NCI-H446 treated with DMSO at 0.1 percent for 48 hours (cell line): ENCODE results near the gene CKAP2L.

ENCODE experiments used
- DNase-seq: peaks from one replicate; lab custom pipeline; 2025; lab: John Stamatoyannopoulos, UW

Gene CKAP2L

DNA sequence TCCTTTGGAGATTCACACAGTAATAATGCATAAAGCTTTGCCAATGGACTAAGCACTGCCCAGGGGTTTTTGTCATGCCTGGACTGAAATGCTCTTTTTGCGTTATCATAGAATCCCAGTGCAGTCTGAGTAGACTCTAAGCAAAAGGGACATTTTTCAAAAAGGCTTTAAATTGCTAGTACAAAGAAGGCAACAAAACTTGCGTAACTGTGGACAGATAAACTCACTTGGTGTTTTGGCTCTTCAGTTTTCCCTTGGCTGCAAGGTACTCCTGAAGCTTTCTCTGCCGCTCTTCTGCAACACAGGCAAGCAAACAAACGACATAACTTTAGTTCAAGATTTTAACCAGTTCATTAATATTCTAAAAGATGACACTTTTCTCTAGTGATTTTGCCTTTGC is 2.1 kb downstream of the CKAP2L start:
- no peak for DNase-seq

DNA sequence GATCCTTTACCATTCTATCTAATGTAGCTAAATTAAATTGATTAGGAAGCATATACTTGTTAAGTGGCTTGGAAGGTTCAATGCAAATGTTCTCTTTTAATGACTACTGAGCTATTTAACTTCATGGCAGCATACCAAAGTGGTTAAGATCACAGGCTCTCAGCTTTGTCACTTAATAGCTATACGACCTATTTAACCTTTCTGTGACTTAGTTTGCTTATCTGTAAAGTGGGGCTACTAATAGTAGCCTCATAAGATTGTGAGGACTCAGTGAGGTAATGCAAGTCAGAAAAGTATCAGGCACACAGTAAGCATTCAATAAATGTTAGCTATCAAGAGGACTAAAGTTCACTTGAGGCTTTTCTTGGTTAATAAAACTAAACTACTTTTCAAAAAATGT is 4.3 kb downstream of the CKAP2L start:
- no peak for DNase-seq

DNA sequence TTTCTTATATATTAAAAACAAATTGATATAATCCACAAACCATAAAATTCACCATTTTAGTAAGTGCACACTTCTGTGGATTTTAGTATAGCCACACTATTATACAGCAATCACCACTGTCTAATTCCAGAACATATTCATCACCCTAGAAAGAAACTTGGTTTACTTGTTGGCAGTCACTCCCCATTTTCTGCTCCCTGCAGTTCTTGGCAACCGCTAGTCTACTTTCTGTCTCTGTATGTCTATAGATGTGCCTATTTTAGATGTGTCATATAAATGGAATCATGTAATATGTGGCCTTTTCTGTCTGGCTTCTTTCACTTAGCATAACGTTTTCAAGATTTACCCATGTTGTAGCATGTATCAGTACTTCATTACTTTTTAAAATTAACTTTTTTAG is 5.7 kb downstream of the CKAP2L start:
- no peak for DNase-seq

- no peak for DNase-seq
Measured at GRCh38 chr2:112757265-112757664, 7.1 kb downstream of the CKAP2L start.

- DNase-seq, result no peak
Measured at GRCh38 chr2:112756207-112756606, 8.2 kb downstream of the CKAP2L start.

- DNase-seq, result no peak
Measured at GRCh38 chr2:112755444-112755843, 9.0 kb downstream of the CKAP2L start.

- no peak for DNase-seq
Measured at GRCh38 chr2:112754564-112754963, 9.8 kb downstream of the CKAP2L start.

- DNase-seq, result no peak
Measured at GRCh38 chr2:112752667-112753066, 11.7 kb downstream of the CKAP2L start.

DNA sequence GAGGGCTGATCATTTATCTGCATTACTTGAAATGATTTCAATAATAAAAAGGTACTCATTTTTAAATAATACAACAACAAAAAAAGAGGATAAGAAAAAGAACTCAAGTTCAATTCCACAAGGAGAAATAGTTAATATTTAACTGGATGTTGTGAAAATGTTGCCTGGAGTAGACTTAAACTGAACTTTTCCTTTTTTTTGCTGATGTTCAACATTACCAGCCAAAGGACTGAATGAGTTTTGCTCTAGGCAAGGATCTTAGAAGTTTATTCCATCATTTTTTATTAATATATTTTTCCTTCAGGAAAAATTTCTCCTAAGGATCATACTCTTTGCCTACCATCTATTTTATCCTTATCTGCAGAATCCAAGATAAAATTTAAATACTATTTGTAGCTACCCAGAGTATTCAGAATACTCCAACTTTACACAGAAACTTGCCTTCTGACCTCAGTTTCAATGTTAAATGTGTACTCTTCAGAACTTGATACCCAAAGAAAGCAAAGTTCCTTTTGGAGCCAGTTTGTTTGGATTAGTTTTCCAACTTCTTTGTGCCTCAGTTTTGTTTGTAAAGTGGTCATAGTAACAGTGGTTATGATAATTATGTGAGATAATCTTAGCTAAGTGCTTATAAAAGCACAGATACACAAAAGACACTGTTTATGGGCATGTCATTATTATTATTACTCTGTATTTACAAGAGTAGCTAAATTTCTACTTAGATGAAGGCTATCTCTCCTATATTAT is 12.8 kb downstream of the CKAP2L start:
- no peak for DNase-seq

DNA sequence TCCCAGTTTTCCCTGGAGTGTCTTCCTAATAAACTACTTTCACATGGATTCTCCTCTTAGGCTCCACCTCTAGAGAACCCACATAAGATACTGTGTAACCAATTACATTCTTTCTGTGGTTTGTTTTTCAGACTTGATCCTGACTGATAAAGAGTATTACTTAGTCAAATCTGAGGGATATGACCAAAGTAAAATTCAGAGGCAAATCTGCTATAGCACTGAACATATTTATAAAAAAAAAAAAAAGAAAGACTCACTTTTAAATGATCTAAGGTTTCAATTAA is 13.9 kb downstream of the CKAP2L start:
- DNase-seq, result no peak

- no peak for DNase-seq
Measured at GRCh38 chr2:112749755-112750559, 14.5 kb downstream of the CKAP2L start.

DNA sequence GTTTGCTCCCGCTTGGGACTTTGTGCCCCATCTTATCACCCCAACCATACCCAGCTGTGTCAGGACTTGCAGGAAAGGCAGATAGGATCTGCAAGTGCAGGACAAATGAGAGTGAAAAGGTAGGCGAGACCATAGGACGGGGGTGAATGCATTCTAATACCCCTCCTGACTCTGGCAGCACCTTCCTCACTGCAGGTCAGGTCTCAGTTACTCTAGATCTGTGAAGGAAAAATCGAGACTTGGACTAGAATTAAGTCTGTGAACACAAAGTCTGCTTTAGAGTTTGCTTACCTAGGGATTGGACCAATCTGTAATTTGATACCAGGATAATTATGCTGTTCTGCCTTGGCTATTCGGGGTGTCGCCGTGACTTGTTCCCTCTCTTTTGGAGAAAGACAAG is 23.9 kb downstream of the CKAP2L start:
- no peak for DNase-seq

DNA sequence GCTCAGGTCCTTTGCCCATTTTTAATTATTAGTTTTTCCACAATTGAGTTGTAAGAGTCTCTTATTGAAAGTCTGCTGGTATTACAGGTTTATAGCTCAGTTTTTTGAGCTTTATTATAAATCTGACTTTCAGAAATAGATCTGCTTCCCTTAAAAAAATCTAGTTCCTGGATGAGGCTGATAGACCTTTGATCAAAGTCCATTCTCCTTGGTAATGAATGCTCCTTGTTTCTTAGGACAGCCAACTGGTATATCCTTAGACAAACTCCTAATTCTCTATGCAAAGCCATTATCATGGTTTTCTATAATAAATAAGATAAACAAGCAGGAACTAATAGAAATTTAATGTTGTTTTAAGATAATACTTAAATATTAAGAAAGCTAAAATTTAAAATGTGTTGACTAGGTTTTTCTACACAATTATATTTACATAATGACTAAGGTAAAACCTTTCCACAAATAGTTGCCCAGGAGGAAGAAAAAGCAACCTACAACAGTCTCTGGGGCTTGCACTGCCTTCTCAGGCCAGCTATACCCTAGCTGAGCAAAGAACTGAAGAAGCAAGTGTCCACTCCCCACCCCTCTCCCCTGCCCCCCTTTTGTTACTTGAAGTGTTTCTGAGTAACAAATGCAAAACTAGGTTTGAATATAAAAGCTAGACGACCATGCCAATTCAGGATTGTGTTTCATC is 26.7 kb downstream of the CKAP2L start:
- no peak for DNase-seq

DNA sequence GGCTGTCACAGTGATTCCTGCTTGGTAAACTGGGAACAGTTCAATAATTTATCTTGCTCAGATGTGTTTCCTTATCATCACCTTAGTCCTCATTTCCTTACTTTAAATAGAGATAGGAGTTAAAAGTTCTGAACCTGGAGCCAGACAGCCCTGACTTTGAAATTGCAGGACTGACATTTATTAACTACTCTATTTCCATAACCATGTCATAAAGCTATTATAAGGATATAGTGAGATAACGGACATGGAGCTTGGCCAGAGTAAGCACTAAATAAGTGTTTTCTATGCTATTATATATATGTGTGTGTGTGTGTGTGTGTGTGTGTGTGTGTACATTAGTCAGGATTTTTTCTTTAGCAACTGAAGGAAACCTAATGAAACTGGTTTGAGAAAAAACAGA is 30.5 kb downstream of the CKAP2L start:
- DNase-seq, result no peak

- no peak for DNase-seq
Measured at GRCh38 chr2:112733456-112733855, 31.0 kb downstream of the CKAP2L start.

GRCh38 chr2:112731479-112731878 is 32.9 kb downstream of the CKAP2L start:
- no peak for DNase-seq

- no peak for DNase-seq
Measured at GRCh38 chr2:112730791-112731190, 33.6 kb downstream of the CKAP2L start.

DNA sequence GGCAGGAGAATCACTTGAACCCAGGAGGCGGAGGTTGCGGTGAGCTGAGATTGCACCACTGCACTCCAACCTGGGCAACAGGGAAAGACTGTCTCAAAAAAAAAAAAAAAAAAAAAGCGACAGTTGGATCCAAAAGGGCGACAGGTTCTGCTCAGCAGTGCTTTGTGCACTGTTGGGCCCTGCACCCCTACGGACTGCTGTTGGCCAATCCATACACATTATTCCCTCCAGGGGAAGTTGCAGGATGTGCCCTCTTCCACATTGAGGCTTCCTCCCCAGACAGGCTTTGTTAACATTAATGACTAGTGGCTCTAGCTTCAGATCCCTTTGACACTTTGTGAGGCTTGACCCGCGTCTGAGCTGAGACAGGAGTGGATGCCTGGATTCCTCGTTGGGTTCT is 34.2 kb downstream of the CKAP2L start:
- no peak for DNase-seq

GRCh38 chr2:112728378-112729175 is 35.8 kb downstream of the CKAP2L start:
- no peak for DNase-seq

DNA sequence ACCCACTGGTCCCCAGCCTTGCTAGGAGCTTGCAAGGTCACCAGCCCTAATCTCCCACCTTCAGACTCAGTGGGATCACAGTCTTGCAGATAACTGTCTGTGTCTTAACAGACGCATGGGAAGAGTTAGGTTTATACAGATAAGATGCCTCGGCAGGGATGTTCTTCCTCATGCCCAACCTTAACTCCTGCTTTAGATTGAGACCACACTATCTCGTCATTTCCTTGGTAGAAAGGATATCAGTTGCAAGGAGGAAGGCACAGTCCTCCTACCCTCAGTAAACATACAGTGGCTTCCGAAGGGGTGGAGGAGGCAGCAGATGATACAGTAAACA is 36.4 kb downstream of the CKAP2L start:
- DNase-seq, result no peak

GRCh38 chr2:112727276-112728028 is 37.0 kb downstream of the CKAP2L start:
- DNase-seq, result no peak
